ENCODE data around the gene NECTIN4. TPM values are rescaled to one million over a fixed set of nuclear protein-coding genes. Genes with fewer than 3 reads are reported as not detected.
A peak's percentile ranks its signal among the peaks of the same experiment; 100 is the strongest.

NECTIN4 gene
- total RNA-seq, 2 experiments from 2014 or later: not detected

DNA sequence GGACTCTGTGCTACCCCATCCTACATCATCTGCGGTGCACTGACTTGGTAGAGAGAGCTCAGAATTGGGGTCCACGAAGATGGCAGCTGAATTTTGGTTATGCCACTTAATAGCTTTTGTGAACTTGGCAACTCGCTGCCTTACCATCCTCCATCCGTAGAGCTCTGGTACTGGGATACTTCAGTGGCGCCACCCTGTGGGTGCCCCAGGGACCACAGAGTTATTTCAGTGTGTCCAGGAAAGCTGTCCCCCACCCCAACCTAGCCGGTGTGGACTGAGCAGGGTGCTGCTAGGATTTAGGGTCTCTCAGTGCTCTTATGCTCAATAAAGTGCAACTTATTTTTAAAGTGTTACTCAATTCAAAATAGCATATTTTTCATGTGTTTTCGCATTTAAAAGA lies 34.6 kb downstream of the NECTIN4 start:
- Mint-ChIP-seq H3K27me3 (ENCODE audit: low read depth) (no peaks in the 10 kb centered on the region), H3K27ac (no peak overlapping the region), H3K36me3 (ENCODE audit: low read depth) (peaks cover 77% of the 10 kb centered on the region), H3K9me3 (ENCODE audit: insufficient read depth) (no peaks in the 10 kb centered on the region), H3K4me1 (ENCODE audit: low read depth) (peaks cover 36% of the 10 kb centered on the region), H3K4me3 (no peak overlapping the region)
- ChIA-PET POLR2A (interaction anchor here (0.6 to 1.6 kb wide), 2 partner anchors 9 to 13 kb away, joined by 3 to 9 read pairs; partner anchors contain the start of gene USF1), CTCF (interaction anchor here (0.7 to 1.0 kb wide), 3 partner anchors 14 to 44 kb away, joined by 3 to 5 read pairs (median 3); partner anchors contain the start of genes ARHGAP30 and KLHDC9)
- no peak for DNase-seq
- no peak for ATAC-seq

GRCh38 chr1:161054232-161054631 lies 35.1 kb downstream of the NECTIN4 start:
- CTCF ChIA-PET: interaction anchor here (0.7 to 1.0 kb wide), 2 partner anchors 22 to 44 kb away, joined by 3 read pairs; partner anchors contain the start of gene KLHDC9

GRCh38 chr1:161052899-161053298 lies 36.5 kb downstream of the NECTIN4 start:
- DNase-seq (no peak), ATAC-seq (no peak)
- H3K9me3 Mint-ChIP-seq (ENCODE audit: insufficient read depth): no peaks in the 10 kb centered on the region
- H3K36me3 Mint-ChIP-seq (ENCODE audit: low read depth): peaks cover 87% of the 10 kb centered on the region
- POLR2A ChIA-PET: no interaction called here
- H3K27me3 Mint-ChIP-seq (ENCODE audit: low read depth): no peaks in the 10 kb centered on the region
- no peak overlapping the region for H3K4me3 Mint-ChIP-seq
- CTCF ChIA-PET: interaction anchor here (1.6 kb wide), 1 partner anchor 44 kb away, joined by 4 read pairs; no protein-coding TSS in a partner anchor
- peak overlapping the region; percentile 20 for H3K27ac Mint-ChIP-seq
- peaks cover 31% of the 10 kb centered on the region for H3K4me1 Mint-ChIP-seq (ENCODE audit: low read depth)

More at GRCh38 chr1:161054232-161054631, 35.1 kb downstream of the NECTIN4 start:
- DNase-seq (no peak), ATAC-seq (no peak)
- Mint-ChIP-seq H3K27me3 (ENCODE audit: low read depth) (no peaks in the 10 kb centered on the region), H3K4me3 (no peak overlapping the region), H3K9me3 (ENCODE audit: insufficient read depth) (no peaks in the 10 kb centered on the region), H3K4me1 (ENCODE audit: low read depth) (peaks cover 31% of the 10 kb centered on the region), H3K27ac (no peak overlapping the region), H3K36me3 (ENCODE audit: low read depth) (peaks cover 77% of the 10 kb centered on the region)
- POLR2A ChIA-PET: interaction anchor here (0.6 to 1.6 kb wide), 2 partner anchors 9 to 14 kb away, joined by 4 to 9 read pairs; partner anchors contain the start of gene USF1

DNA sequence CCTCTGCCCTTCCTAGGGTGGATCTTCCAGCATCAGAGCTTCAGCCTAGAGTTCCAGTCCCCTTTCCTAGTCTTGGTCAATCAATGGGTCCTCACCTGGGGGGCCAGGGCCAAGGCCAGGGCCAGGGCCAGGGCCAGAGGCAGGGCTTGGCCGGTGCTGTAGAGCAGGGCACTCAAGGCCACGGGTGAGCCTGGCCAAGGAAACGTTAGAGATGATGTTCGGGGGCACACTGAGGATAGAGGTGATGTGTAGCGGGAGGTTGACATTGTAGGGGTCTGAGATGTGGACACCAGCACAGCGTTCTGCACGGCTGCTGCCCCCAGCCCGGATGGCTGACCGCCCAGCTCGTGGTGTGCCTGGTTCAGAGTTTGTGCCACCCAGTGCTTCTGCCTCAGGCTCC lies 38.1 kb downstream of the NECTIN4 start:
- DNase-seq (no peak), ATAC-seq (no peak)
- ChIA-PET POLR2A (interaction anchor here (0.5 kb wide), 1 partner anchor 107 kb away, joined by 4 read pairs; no protein-coding TSS in a partner anchor), CTCF (interaction anchor here (1.1 to 2.5 kb wide), 3 partner anchors 41 to 65 kb away, joined by 4 to 11 read pairs (median 4); partner anchors contain the start of gene KLHDC9)
- Mint-ChIP-seq H3K4me1 (ENCODE audit: low read depth) (peaks cover 41% of the 10 kb centered on the region), H3K9me3 (ENCODE audit: insufficient read depth) (no peaks in the 10 kb centered on the region), H3K36me3 (ENCODE audit: low read depth) (peaks cover 85% of the 10 kb centered on the region), H3K4me3 (no peak overlapping the region), H3K27ac (no peak overlapping the region), H3K27me3 (ENCODE audit: low read depth) (no peaks in the 10 kb centered on the region)

- Mint-ChIP-seq H3K4me3 (no peak overlapping the region), H3K27me3 (ENCODE audit: low read depth) (no peaks in the 10 kb centered on the region), H3K27ac (peak overlapping the region; percentile 23), H3K9me3 (ENCODE audit: insufficient read depth) (no peaks in the 10 kb centered on the region), H3K4me1 (ENCODE audit: low read depth) (peaks cover 45% of the 10 kb centered on the region), H3K36me3 (ENCODE audit: low read depth) (peaks cover 86% of the 10 kb centered on the region)
- ATAC-seq (no peak), DNase-seq (no peak)
- CTCF ChIA-PET: interaction anchor here (0.5 kb wide), 1 partner anchor 181 kb away, joined by 3 read pairs; no protein-coding TSS in a partner anchor
- POLR2A ChIA-PET: interaction anchor here (1.1 to 1.3 kb wide), 2 partner anchors 20 to 49 kb away, joined by 3 read pairs; partner anchors contain the start of gene KLHDC9
Measured at GRCh38 chr1:161048949-161049722, 40.2 kb downstream of the NECTIN4 start.

- peak overlapping the region; percentile 99 for H3K27ac Mint-ChIP-seq
- no peaks in the 10 kb centered on the region for H3K27me3 Mint-ChIP-seq (ENCODE audit: low read depth)
- DNase-seq (no peak), ATAC-seq (no peak)
- no peak overlapping the region for H3K4me3 Mint-ChIP-seq
- ChIA-PET POLR2A (interaction anchor here (1.3 to 4.8 kb wide), 6 partner anchors 17 to 106 kb away, joined by 3 to 141 read pairs (median 16); partner anchors contain the start of genes ARHGAP30, NIT1, PFDN2 and UFC1), CTCF (interaction anchor here (0.8 to 10.7 kb wide), 8 partner anchors 13 to 119 kb away, joined by 3 to 114 read pairs (median 5); partner anchors contain the start of genes ARHGAP30, KLHDC9 and PPOX)
- H3K36me3 Mint-ChIP-seq (ENCODE audit: low read depth): peaks cover 79% of the 10 kb centered on the region
- H3K9me3 Mint-ChIP-seq (ENCODE audit: insufficient read depth): no peaks in the 10 kb centered on the region
- peaks cover 45% of the 10 kb centered on the region for H3K4me1 Mint-ChIP-seq (ENCODE audit: low read depth)
Measured at GRCh38 chr1:161047436-161048420, 41.6 kb downstream of the NECTIN4 start.

DNA sequence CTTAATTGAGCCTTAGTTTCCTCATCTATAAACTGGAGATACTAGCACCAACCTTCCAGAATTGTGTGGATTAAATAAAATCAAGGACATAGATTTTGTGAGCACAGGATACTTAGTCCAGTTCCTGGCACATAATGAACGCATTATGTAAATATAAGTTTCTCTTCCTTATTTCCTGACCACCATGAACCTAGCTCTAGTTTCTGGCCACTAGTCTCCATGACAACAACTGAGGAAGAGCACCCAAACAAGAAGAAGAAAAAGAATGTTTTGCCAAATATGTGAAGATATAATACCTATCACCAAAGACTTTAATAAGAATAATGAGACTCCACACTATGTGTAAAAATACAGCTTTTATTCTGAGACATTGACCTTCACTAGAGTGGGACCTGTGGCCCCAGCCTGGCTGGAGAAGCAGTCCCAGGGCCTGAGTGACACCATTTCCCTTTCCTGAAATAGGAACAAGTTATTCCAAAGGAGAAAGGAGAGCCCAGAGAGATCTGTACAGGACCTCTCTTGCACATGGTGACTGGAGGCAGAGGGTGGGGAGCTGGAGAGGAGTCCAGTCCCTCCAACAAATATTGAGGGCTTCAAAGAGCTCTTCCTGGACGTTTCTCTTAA lies 42.6 kb downstream of the NECTIN4 start:
- DNase-seq: no peak
- peak overlapping the region; percentile 99 for H3K27ac Mint-ChIP-seq
- CTCF ChIA-PET: interaction anchor here (0.8 to 10.7 kb wide), 9 partner anchors 14 to 179 kb away, joined by 3 to 114 read pairs (median 5); partner anchors contain the start of genes ARHGAP30, KLHDC9, PPOX and TOMM40L
- no peaks in the 10 kb centered on the region for H3K27me3 Mint-ChIP-seq (ENCODE audit: low read depth)
- no peaks in the 10 kb centered on the region for H3K9me3 Mint-ChIP-seq (ENCODE audit: insufficient read depth)
- POLR2A ChIA-PET: interaction anchor here (0.9 to 4.8 kb wide), 14 partner anchors 8 to 136 kb away, joined by 3 to 141 read pairs (median 11); partner anchors contain the start of genes ARHGAP30, DEDD, F11R and NIT1
- peak overlapping the region; percentile 85 for H3K4me3 Mint-ChIP-seq
- H3K36me3 Mint-ChIP-seq (ENCODE audit: low read depth): peaks cover 80% of the 10 kb centered on the region
- ATAC-seq: no peak
- peaks cover 43% of the 10 kb centered on the region for H3K4me1 Mint-ChIP-seq (ENCODE audit: low read depth)

DNA sequence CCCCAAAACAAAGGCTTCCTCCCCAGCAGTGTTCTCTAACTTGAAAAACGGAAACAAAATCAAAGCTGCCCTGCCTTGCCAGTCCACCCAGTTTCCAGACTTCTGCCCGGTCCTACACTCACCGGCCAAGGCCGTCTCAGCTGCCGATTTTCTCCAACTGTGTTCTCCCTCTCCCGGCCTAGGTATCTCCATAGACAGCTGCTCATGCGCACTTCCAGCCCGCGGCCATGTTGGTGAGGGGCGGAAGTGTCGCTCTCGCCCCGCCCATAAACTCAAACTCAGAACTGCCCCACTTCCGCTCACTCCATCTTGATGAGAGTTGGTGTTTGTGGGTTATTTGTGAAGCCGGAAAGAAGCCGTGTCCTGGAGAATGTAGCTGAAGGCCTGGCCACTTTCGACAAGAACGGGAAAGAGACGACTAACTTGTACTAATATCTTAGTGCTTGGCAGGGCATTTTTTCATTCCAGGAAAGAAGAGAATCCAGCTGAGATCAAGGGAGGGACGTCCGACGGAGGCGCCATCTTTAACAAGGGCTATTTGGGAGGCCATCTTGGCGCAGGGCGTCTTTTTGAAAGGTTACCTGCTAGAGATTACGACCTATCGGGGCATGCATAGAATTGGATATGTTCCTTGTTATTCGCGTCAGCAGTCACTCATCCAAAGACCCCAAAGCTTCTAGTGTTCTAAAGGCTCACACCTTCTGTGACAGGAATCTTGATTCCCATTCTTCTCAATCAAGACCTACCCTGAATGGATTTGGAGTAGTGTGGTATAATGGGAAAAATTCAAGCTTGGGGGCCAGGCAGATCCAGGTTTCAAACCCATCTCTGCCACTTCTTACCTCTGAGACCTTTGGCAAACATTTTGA lies 43.4 kb downstream of the NECTIN4 start, which contains the start of gene USF1:
Gene USF1 (minus strand): TSS at position 242 of the 869 bp plus-strand sequence. CDS start 2,702 bp downstream, outside the sequence.
- Mint-ChIP-seq H3K36me3 (ENCODE audit: low read depth) (peaks cover 80% of the 10 kb centered on the region), H3K4me1 (ENCODE audit: low read depth) (peaks cover 49% of the 10 kb centered on the region), H3K27me3 (ENCODE audit: low read depth) (no peaks in the 10 kb centered on the region), H3K9me3 (ENCODE audit: insufficient read depth) (no peaks in the 10 kb centered on the region), H3K27ac (peak within 1 kb of the TSS; percentile 99), H3K4me3 (peak within 1 kb of the TSS; percentile 85)
- ChIA-PET POLR2A (interaction anchor here (0.5 to 4.8 kb wide), 24 partner anchors 9 to 344 kb away, joined by 3 to 141 read pairs (median 7); partner anchors contain the start of genes ARHGAP30, CD48, DEDD and F11R), CTCF (interaction anchor here (0.5 to 10.7 kb wide), 22 partner anchors 11 to 321 kb away, joined by 3 to 114 read pairs (median 3); partner anchors contain the start of genes ARHGAP30, B4GALT3, F11R and KLHDC9)
- DNase-seq: peak; percentile 96
- peak; percentile 68 for ATAC-seq

DNA sequence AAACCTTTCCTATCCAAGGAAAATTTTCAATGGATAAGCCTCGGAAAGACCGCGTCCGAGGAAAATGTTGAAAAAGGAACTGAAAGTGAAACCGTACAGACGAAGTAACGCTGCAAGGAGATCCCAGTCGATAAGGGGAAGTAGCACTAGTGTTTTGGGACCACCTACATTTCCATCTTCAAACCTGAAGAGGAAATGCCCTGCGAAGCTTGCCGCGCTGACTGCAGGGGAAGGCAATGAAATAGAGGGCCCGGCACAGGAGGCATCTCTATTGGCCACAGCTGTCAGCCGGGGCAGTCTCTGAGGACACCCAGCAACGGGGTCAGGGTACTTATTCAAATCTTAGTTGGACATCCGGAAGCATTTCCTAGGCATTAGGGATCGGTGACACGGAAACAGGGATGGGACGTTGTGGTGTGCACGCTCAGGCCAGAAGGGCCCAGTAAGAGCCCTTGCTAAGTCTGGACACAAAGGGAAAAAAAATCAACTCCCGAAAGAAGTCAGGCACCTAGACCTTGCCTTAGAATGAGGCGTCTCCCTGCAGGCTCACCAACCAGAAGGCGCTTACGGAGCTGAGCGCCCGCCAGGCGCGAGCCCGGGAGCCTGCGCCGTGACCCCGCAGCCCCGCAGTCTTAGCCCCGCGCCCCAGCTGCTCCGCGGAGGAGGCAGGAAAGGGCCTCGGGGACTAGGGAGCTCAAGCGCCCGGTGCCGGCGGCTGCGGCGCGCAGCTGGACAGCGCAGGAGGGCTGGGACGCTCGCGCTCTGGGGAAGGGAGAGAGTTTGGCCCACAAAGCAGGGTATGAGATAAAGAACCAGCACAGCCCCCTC lies 44.2 kb downstream of the NECTIN4 start:
- CTCF ChIA-PET: interaction anchor here (0.5 to 10.7 kb wide), 22 partner anchors 10 to 342 kb away, joined by 3 to 114 read pairs (median 3); partner anchors contain the start of genes ARHGAP30, B4GALT3, F11R and KLHDC9
- H3K27ac Mint-ChIP-seq: peak overlapping the region; percentile 99
- H3K4me3 Mint-ChIP-seq: peak overlapping the region; percentile 85
- no peaks in the 10 kb centered on the region for H3K9me3 Mint-ChIP-seq (ENCODE audit: insufficient read depth)
- H3K36me3 Mint-ChIP-seq (ENCODE audit: low read depth): peaks cover 85% of the 10 kb centered on the region
- peaks cover 52% of the 10 kb centered on the region for H3K4me1 Mint-ChIP-seq (ENCODE audit: low read depth)
- no peaks in the 10 kb centered on the region for H3K27me3 Mint-ChIP-seq (ENCODE audit: low read depth)
- POLR2A ChIA-PET: interaction anchor here (0.7 to 4.8 kb wide), 23 partner anchors 9 to 344 kb away, joined by 3 to 141 read pairs (median 7); partner anchors contain the start of genes ARHGAP30, CD48, DEDD and F11R
- DNase-seq: peak; percentile 87
- peak; percentile 66 for ATAC-seq

All from activated CD8-positive, alpha-beta T cell treated with anti-CD3 and anti-CD28 coated beads, Interleukin-2, amount 10 ng/mL, durations not matched to agents 7 days and 5 days (primary cell).